IPS-NIHi7 (cell line): ENCODE measurements around the gene HECTD1.
"Not testable (repeated sequence)": the region's sequence is repeated elsewhere in the genome, so short reads cannot be mapped to it uniquely, and the experiment has no call there.

Experiments used
- DNase-seq: peaks from one replicate; pipeline ENCODE4 v3.0.0; 2012; ENCODE audit warnings: mixed read lengths; ENCODE audit errors: extremely low spot score

Gene HECTD1

DNA sequence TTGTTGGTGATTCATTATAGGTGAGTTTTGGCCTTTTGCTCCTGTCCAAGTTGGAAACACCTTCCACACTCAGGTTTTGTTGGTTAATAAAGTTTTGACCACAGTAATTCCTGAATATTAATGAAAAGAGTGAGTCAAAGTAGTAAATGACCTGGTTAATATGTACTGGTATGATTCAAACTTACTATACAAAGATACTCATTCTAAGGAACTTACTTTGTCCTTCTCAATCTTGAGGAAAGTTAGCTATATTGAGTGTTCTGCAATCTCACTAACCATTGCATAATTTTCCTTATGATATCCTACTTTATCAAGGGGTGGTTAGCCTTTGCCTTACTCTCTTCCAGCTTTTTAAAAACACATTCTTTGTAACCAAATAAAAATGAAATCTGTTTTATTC is 20.9 kb upstream of the HECTD1 start:
- no peak for DNase-seq

DNA sequence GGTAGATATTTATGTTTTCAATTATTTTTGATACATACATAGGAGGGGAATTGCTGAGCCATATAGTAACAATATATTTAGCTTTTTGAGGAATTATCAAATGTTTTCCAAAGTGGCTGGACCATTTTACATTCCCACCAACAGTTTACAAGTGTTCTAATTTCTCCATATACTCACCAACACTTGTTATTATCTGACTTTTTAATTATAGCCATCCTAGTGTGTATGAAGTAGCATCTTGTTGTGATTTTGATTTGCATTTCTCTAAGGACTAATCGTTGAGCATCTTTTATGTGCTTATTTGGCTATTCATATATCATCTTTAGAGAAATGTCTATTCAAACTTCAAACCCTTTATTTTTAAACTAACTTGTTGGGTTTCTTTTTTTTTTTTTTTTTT is 17.2 kb upstream of the HECTD1 start:
- no peak for DNase-seq

DNA sequence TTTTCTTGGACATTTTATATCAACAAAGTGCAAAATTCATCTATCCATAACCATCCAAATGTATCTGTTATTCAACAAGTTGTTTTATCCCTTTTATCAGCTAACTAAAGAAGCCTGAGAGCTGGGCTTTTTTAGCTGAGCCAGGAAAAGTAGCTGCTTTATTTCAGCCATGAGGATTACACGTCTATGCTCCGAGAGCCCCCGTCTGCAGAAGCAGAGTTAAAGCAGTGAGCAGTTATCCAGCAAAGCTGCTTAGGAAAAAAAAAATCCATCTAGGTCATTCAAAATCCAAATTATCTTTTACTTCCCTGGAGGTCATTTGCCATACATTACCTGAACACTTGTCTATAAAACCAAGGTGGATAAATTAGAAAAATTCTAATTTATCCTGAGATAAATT is 15.7 kb upstream of the HECTD1 start:
- DNase-seq: no peak

DNA sequence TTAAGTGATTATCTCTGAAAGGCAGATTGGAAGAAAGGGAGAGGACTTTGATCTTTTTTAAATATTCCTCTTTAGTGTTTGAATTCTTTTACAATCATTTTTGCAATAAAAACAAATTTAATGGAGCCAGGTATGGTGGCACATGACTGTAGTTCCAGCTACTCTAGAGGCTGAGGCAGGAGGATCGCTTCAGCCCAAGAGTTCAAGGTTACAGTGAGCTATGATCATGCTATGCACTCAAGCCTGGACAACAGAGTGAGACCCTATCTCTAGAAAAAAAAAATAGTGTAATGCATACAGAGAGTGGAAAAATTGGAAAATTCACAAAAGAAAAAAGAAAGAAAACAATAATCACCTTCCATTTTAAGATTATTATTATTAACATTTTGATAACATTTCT is 15.2 kb upstream of the HECTD1 start:
- DNase-seq: no peak

DNA sequence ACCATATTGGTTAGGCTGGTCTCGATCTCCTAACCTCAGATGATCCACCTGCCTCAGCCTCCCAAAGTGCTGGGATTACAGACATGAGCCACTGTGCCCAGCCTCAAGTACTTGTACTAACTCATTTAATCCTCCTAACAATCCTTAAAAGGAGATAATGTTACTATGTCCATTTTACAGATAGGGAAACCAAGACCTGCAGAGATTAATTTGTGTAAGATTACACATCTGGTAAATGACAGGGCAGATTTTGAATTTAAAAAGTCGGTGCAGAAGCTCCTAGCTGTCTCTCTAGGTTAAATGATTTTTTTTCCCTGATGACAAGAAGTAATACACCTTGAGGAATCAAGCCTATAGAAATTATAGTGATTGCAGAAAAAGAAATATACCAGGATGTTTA is 13.7 kb upstream of the HECTD1 start:
- DNase-seq: no peak

DNA sequence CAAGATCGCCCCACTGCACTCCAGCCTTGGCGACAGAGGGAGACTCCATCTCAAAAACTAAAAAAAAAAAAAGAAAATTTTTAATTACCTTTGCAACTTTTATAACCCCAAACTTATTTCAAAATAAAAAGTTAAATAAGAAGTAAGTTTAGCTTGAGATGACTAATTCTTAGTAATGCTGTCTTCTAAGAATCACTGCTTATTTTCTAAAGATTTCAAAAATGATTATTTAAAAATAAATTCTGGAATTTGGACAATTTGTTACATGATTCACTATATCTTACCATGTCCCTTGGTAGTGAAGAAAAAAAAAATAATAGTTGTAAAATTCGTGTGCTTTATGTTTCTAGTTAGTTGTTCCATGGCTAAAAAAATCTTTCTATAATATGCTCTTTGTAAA is 11.6 kb upstream of the HECTD1 start:
- DNase-seq: no peak

DNA sequence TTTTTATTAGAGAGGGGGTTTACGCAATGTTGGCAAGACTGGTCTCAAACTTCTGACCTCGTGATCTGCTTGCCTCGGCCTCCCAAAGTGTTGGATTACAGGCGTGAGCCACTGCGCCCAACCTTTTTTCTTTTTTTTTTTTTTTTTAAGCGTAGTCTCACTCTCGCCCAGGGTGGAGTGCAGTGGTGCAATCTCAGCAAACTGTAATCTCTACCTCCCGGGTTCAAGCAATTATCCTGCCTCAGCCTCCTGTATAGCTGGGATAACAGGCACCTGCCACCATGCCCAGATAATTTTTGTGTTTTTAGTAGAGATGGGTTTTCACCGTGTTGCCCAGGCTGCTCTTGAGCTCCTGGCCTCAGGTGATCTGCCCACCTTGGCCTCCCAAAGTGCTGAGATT is 8.8 kb upstream of the HECTD1 start:
- DNase-seq: no peak

DNA sequence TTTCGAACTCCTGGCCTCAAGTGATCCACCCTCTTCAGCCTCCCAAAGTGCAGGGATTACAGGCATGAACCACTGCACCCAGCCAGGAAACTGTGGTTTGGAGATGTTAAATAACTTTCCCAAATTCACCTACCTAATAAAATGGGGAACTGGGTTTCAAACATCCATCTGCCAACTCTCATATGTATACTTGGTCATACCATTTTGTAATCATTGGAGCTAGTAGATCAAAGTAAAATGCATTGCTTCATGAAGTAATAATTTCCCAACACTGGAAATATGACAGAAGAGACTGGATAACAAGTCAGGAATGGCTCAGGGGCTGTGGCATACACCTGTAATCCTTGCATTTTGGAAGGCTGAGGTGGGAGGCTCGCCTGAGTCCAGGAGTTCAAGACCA is 5.3 kb upstream of the HECTD1 start:
- DNase-seq: no peak

DNA sequence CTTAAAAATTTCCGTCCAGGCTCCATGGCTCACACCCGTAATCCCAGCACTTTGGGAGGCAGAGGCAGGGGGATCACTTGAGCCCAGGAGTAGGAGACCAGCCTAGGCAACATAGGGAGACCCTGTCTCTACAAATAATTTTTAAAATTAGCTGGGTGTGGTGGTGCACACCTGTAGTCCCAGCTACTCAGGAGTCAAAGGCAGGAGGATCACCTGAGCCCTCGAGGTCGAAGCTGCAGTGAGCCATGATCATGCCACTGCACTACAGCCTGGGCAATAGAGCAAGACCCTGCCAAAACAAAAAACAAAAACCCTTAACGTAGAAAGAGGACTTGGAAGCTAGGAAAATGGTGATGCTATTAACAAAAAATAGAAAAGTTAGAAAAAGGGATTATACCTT is 2.0 kb upstream of the HECTD1 start:
- no peak for DNase-seq

DNA sequence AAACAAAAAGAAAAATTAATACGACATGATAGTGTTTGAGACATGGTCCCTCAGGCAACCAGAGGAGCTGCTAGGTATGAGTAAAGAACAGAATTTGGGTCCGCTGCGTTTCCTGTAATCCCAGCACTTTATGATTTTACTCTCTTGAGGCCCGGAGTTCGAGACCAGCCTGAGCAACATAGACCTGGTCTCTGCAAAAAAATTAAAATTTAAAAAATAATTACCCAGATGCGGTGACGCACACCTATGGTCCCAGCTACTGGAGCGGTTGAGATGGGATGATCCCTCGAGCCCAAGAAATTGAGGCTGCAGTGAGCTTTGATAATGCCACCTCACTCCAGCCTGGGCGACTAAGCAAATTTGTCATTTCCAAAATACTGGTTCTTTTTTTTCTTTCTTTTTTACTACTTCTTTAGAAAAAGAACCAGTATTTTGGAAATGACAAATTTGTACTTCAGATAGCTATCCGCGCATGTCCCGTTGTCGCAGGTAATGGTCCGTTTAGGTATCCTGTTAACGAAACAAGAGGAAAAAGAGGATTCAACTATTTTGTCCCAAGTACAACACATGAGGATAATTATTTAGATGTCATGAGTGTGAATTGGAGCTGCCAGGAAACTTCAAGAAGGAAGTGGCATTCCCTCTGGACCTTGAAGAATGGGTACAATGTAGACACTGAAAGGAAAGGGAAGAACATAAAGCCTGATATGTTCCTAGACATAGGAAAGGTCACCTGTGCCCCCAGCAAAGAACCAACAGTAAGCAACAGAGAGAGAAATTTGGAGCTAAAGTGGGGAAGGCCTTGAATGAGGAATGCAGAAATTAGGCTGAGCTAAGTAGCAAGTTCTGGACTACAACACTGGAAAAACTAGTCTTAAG is 1.2 kb upstream of the HECTD1 start:
- DNase-seq: no peak

DNA sequence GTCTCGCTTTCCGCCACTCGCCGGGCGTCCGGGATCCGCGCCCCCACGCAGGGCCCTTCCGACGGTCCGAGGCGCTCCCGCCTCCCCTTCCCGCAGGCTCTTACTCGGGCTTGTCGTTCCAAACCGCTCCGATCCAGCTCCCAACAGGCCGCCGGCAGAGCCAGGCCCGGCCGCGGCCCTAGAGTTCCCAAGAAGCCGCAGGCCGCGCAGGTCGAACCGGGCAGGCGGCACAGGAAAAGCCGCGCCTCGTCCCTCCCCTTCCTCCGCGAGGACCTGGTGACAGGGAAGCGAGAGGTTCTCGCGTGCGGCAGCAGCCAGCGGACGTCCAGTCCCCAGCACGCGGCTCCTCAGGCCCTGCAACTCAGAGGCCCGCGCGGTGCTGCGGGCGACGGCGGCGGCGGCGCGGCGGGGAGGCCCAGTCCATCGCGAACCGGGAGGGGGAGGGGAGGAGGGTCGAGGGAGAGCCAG is 272 bp downstream of the HECTD1 start:
- no peak for DNase-seq

DNA sequence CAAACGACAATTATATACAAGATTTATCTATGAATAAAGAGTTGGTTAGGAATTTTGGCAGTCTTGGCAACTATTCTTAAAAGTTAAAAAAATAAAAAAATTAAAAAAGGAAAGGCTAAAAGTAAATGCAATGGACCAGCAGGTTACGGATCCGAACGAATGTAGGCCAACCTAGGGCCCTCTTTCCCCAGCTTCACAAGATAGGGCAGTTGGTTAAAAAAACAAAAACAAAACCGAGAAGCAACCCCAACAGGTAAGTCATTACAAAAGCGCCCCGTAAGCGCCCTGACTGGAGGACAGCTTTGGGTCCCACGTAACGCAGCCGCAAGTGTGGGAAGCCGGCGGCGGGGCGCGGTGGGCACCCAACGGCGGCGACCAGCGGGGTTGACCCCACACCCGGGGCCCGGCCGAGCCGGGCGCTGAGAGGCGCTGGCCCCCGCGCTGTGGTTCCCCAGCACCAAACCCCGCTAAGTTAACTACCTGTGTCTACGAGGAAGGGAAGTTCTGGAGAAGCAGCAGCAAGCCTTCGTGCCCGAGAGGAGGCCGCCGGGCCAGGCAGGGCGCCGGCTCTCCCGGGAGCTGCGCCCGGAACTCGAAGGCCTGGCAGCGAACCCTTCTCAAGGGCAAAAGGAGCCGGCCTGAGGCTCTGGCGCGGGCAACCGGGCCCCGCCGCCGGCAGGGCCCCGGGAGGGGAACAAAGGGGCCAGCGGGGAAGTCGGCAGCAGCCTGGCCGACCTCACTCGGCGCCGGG is 882 bp downstream of the HECTD1 start:
- DNase-seq: peak; percentile 22

DNA sequence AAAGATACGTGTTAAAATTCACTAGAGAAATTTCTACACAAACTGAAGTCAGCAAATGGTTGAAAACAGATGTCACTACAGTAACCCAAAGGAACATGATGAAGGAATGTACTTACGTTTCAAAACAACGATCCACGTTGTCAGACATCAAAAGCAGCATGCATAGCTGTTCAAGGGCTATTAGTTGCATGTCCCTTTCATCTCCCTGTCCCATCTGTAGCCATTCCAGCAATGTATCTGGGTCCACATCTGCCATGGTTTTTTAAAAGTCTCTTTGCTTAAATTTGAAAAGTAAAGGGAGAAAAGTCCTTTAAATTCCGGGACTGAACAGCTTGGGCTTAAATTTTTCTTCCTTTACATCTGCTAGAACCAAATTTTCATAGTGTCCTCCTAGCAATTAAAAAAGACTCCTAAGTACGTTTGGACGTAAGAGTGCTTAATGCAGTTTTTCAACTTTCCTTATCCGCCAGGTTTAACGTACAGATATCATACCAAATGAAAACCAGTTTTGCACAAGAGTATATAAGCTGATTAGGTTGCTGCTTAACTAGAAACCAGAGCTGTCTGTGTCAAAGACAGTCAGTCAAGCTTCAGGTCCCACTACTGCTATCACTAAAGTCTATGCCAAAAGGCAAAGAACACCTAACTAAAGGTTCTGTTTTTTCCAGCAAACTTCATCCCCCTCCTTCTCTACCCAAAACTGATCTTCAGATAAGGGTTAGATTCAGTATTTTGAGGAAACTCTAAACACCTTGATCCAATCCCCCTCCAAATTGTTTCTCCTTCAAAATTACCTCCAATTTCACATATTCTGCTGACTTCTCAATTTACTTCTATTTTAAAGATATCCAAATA is 1.7 kb downstream of the HECTD1 start:
- DNase-seq: no peak

DNA sequence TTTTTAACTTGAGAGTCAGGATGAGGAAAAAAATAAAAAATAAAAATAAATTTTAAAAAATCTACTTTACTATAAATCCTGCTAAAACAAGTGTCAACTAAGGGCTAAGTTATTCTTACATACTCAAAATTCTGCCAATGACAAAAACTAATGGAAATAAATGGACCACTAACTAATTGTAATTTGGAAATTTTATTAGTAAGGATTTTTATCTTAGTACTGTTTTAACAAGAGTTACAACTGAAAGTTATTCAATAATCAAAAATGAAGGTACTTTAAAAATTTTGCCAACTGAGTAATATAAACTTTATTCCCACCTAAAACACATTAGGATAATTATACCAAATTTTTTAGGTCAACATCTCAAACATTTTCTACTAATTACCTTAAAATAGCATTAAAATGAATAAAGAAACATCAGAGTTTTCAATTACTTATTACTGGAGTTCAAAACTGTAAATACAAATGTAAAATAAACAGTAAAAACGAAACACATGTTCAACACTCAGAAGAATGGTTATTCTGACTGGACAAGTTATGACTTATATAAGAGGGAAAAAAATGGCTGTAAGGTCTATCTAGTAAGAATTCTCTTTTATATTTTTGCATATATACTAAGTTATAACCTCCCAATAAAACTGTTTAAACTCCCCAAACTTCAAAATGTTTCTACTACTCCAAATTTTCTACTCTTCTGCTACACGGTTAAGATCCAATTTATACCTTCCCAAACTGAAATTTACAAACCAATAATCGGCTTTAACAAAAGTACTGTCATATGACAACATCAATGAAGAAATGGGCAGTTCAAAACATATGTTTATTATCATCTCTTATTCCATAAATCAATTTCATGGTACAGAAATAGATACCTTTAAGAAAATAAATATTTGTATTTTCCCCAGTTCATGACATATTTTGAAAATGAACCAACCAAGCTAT is 2.7 kb downstream of the HECTD1 start:
- DNase-seq: no peak

DNA sequence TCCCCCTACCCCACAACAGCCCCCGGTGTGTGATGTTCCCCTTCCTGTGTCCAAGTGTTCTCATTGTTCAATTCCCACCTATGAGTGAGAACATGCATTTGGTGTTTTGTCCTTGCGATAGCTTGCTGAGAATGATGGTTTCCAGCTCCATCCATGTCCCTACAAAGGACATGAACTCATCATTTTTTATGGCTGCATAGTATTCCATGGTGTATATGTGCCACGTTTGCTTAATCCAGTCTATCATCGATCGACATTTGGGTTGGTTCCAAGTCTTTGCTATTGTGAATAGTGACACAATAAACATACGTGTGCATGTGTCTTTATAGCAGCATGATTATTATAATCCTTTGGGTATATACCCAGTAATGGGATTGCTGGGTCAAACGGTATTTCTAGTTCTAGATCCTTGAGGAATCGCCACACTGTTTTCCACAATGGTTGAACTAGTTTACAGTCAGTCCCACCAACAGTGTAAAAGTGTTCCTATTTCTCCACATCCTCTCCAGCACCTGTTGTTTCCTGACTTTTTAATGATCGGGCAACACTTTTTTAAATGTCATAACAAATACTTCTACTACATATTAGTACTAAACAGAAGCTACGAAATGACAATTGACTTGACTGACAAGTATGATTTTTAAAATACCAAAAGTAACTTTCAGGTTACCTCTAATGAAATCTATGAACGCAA is 3.5 kb downstream of the HECTD1 start:
- not testable (repeated sequence) for DNase-seq

DNA sequence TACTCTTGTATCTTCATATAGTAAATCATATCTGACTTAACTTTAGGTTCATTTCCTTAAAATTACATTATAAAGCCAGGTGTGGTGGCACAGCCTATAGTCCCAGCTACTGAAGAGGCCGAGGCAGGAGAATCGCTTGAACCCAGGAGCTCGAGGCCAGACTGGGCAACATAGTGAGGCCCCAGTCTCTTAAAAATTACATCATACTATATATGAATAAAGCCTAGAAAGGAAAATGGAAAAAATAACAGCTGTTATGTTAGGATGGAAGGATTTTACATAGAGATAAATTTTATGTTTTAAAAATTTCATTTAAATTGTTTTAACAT is 4.2 kb downstream of the HECTD1 start:
- DNase-seq: no peak

DNA sequence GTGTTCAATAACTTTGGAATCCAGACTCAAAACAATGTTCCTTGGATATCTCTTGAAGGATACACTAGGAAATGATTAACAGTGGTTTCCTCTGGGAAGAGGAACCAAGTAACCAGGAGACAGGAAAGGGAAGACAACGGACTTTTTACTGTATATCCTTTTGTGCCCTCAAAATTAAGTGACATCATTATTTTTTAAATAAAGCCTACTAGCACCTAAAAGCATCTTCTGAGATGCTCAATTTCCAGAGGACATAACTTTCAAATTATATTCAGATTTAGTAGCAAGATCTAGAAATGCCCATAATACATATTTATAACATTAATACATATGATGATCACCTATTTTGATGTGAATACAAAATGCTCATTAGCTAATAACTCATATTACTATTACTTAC is 6.5 kb downstream of the HECTD1 start:
- no peak for DNase-seq

DNA sequence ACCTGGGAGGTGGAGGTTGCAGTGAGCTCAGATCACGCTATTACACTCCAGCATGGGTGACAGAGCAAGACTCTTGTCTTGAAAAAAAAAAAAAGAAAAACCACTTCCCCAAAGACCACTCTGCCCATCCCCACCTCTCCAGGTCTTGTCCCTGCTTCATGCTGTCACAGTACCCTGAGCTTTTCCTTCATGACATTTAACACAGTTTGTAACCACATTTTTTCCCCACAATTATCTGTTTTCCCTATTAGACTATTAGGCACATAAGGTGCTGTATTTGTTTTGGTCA is 6.9 kb downstream of the HECTD1 start:
- no peak for DNase-seq

DNA sequence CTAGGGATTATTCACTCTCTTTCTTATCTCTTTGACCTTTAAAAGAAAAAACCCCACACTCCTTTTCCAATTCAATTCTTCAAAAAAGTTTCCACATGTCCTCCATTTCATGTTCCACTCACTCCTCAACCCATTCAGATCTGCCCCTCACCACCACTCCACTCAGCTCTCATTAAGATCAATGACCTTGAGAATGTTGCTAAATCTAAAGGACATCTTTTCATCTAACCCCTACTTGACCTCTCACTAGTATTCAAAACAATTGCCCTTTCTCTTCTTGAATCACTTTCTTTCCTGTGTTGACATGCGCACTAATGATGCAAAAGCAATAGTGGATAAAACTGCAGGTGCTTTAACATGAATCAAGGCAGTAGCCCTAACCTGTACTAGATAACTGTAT is 9.9 kb downstream of the HECTD1 start:
- DNase-seq: no peak

DNA sequence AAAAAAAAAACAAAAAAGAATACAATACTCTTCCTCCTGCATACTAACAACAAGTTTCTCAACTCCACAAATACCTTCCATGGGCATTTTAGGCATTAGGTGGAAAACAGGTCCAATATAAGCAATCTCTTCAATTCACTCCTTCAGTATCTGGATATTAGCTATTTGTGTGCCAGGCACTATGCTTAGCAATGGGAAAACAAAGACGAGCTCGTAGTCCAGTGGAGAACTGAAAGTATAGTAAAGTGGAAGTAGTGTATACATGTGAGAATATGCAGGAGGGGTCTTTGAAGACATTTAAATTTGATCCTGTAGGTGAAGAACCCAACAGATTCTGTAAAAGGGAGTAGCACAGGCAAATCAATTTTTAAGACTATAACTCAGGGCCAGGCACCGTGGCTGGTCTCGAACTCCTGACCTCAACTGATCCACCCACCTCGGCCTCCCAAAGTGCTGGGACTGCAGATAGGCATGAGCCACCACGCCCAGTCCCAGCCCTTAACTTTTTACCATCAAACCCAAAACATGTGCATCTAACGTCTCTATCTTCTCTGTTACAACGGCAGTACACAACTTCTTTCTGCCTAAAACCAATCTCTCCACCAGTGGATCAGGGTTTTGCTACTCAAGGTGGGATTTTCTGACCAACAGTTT is 10.6 kb downstream of the HECTD1 start:
- DNase-seq: no peak
